HG03442 (cell line): ENCODE data around the gene DDX19B.
"Not testable (repeated sequence)": the region's sequence is repeated elsewhere in the genome, so short reads cannot be mapped to it uniquely, and the experiment has no call there.

ENCODE experiments used
- ATAC-seq: cut with Tn5 transposase; IDR thresholded peaks from one replicate; pipeline ENCODE4 v1.9.1; 2021; ENCODE audit warnings: mild to moderate bottlenecking, moderate library complexity; ENCODE audit not compliant: unreplicated experiment

The DDX19B gene

GRCh38 chr16:70298988-70299938 lies at the start of gene DDX19B:
DDX19B (plus strand) TSS chr16:70299186; CDS start chr16:70299298, 112 bp downstream.
- peak; percentile 84 for ATAC-seq

DNA sequence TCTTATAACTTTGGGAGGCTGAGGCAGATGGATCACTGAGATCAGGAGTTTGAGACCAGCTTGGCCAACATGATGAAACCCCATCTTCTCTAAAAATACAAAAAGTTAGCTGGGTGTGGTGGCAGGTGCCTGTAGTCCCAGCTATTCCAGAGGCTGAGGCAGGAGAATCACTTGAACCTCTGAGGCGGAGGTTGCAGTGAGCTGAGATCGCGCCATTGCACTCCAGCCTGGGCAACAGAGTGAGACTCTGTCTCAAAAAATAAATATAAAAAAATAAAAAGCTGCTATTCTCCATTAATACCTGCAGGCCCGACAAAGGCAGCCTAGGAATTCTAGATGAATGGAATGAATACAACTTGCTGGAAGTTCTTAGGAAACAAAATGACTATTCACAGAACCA lies 49.3 kb upstream of the DDX19B start:
- ATAC-seq: not testable (repeated sequence)

DNA sequence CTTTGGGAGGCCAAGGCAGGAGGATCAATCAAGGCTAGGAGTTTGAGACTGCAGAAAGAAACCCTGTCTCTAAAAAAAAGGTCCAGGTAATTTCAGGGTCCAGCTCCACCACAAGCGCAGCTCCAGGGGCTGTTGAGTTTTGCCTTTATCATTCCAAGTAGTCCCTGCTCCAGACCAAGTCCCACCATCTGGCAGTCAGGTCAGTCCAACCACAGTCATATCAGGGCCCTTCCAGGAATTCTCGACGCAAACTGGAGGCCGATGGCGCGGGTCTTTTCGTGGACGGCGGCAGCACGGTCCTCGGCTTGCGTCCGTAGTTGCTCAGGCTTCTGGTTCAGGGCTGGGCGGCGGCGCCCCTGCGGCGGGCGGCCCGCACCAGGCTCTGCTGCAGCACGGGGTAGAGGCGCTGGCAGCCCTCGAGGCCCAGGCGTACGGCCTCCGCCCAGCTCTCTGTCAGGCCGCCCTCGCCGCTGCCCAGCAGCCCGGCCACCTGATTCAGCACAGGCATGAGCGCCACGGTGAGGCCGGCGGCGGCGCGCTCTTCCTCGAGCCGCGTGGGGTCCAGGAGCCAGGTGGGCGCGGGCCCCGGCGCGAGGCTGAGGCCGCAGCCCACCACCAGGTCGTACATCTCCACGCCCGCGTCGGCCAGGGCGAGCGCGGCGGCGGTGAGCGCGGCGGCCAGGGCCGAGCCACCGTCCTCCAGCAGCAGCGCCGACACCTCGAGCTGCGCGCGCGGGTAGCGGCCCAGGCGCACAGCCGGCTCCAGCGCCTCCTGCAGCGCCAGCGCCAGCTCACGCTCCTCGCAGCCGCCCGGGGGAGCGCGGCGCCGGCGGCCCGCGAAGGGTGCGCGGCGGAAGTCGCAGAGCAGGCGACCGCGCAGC lies 48.0 kb upstream of the DDX19B start:
- peak; percentile 36 for ATAC-seq

- peak; percentile 84 for ATAC-seq
Observed at GRCh38 chr16:70251629-70252354, 47.2 kb upstream of the DDX19B start, which contains the start of gene EXOSC6. EXOSC6 (minus strand) TSS chr16:70251940; CDS start chr16:70251900, 40 bp downstream.

DNA sequence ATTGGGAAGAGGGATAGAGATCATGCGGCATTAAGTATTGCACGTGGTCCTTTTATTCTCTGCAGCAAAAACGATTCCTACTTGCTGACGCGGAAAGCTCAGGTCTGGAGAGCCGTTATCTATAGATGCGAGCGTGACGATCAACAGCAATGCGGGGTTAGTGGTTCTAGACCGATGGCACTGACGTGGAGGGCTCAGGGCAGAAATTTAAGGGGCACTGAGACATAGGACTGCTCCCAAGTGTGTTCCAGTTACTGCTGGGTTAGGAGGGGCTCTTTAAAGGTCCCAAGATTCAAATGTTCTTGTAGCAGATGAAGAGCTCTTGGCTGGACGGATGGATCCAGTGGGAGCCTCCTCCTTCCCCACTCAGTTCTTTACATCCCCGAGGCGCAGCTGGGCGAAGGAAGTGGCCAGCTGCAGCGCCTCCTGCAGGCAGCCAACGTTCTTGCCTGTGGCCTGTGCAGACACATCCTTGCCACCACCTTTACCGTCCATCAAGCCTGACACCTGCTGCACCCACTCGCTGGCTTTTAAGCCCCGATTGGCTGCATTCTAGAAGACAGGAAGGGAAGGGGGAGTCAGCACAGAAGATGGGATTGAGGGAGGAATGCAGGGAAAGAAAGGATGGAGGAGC lies 46.5 kb upstream of the DDX19B start:
- ATAC-seq: no peak

DNA sequence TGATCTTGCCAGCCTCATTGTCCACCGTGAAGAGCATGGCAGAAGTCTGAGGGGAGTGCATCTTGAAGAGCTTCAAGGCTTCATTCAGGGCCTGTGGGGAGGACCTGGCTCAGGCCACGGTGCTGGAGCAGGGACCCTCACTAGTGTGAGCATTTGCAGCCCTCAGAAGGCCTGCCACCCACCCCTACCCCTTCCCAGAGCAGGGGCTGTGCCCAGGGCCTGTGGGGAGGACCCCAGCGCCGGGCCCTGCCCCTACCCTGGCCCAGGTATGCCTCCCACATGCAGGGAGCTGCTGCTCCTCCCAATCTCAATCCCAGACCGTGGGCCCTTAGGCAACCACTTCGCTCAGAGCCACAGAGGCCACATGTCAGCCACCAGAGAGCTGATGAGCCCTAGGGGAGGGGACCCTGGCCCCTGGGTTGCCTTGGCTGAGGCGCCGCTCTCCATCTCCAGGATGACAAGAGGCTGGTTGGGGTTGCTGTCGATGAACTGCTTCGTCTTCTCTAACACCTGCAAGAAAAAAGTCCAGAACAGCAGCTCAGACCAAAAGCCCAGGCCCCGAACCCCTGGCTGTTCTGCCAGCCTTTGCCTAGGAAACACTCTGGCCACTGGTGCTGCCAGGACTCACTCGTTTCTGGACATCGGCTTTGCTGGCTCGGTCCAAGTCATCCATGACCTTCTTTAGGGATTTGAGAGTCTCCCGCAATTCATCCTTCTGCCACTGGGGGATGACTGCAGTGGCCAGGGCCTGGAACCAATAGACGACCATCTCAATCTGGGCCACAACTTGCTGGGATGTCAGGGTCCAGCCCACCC lies 45.5 kb upstream of the DDX19B start:
- no peak for ATAC-seq

GRCh38 chr16:70254180-70254964 lies 44.6 kb upstream of the DDX19B start:
- ATAC-seq: no peak

- no peak for ATAC-seq
Observed at GRCh38 chr16:70254965-70255286, 44.1 kb upstream of the DDX19B start.

GRCh38 chr16:70255574-70255973 lies 43.4 kb upstream of the DDX19B start:
- no peak for ATAC-seq

GRCh38 chr16:70257391-70257790 lies 41.6 kb upstream of the DDX19B start:
- no peak for ATAC-seq

- no peak for ATAC-seq
Observed at GRCh38 chr16:70258065-70258464, 40.9 kb upstream of the DDX19B start.

DNA sequence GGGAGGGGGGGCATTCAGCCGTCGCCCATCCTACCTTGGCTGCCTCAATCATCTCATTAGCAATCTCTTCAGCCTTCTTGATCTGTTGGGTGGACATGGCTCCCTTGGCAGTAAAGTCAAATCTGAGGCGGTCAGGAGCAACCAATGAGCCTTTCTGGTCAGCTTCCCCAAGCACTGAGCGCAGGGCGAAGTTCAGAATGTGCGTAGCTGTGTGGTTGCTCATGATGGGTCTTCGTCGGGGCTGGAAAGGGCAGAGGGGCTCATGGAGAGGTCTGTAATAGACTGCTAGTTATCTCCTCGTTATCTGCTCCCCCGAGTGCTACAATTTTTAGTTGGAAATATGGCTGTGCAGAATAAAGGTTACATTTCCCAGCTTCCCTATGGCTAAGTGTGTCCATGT lies 40.0 kb upstream of the DDX19B start:
- ATAC-seq: no peak

DNA sequence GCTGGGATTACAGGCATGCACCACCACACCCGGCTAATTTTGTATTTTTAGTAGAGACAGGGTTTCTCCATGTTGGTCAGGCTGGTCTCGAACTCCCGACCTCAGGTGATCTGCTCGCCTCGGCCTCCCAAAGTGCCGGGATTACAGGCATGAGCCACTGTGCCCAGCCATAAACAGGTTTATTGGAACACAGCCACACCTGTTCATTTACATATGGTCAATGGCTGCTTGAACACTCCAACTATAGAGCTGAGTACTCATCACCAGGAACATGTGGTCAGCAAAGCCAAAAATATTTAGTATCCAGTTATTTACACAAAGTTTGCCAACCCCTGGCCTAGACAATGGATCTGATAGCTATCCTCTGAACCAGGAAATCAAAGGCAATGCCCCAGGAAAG lies 39.1 kb upstream of the DDX19B start:
- not testable (repeated sequence) for ATAC-seq

DNA sequence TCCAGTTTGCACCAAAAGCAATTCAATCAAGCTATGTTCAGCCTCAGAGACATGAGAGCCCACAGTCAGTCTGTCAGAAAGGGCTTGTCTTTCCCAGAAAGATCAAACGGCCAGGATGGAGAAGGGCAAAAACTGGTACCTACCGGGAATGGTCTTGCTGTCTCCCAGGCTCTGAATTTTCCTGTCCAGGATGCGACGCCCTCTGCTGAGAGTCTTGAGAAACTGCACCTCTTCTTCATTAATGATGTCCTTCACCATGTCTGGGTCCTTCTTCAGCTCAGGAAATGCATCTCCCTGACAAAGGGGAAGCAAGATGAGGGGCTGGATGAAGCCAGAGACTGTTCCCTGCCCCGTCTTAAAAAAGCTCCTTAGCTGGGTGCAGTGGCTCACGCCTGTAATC lies 31.5 kb upstream of the DDX19B start:
- no peak for ATAC-seq

DNA sequence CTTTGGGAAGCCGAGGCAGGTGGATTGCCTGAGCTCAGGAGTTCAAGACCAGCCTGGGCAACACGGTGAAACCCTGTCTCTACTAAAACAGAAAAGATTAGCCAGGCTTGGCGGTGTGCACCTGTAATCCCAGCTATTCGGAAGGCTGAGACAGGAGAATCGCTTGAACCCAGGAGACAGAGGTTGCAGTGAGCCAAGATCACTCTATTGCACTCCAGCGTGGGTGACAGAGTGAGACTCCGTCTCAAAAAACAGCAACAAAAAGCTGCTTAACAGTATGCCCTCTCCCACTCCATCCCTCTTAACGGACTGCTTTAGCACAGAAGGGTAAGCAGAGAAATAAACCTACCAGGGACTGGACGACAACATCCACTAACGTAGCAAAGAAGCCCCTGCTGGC lies 31.1 kb upstream of the DDX19B start:
- ATAC-seq: not testable (repeated sequence)

- no peak for ATAC-seq
Observed at GRCh38 chr16:70269471-70269870, 29.5 kb upstream of the DDX19B start.

- ATAC-seq: no peak
Observed at GRCh38 chr16:70270176-70270575, 28.8 kb upstream of the DDX19B start.

DNA sequence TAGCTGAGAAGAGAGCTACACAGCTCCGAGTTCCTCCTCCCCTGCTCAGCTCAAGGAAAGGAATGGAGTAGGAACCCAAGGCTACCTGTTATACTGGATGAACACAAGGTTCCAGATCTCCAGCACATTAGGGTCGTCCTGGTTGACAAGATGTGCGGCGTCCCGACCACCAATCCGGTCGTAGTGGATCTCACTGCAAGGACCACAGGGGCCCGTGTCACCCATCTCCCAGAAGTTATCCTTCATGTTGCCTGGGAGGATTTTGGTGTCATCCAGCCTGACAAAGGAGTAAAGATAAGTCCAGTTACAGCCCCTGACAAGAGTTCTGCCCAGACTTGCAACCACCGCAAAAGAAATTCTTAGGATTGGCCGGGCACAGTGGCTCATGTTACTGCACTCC lies 27.3 kb upstream of the DDX19B start:
- ATAC-seq: no peak

- no peak for ATAC-seq
Observed at GRCh38 chr16:70276392-70276791, 22.6 kb upstream of the DDX19B start.
